K562 (cell line): Measurements from ENCODE around the gene HRH1. TPM values are rescaled to one million over a fixed set of nuclear protein-coding genes. Genes with fewer than 3 reads are reported as not detected.

Experiments
- ATAC-seq: fragments of 200-7000 bp; cut with Tn5 transposase; 3 replicates; pipeline ENCODE4 v1.9.1; 2020; ENCODE audit warnings: moderate library complexity
- BruUV-seq: library from RNA; stranded (reverse); fragments of 400-500 nt; replicated peaks from 2 replicates; lab custom pipeline; 2021; lab: Mats Ljungman, UMichigan
- CTCF ChIA-PET: fragments of 300-600 bp; formaldehyde crosslinking; extraction: SDS; loops from one replicate; lab custom pipeline; 2021; ENCODE audit warnings: low intra/inter-chr PET ratio; lab: Yijun Ruan, JAX
- POLR2A ChIA-PET: fragments of 300-600, 350-650 bp; sonication (Branson Sonifier 250); formaldehyde crosslinking; extraction: SDS; loops from one replicate; lab custom pipeline; 2021; ENCODE audit warnings: antibody characterized with exemption, inconsistent platforms; lab: Yijun Ruan, JAX
- DNase-seq, 4 experiments: peaks; one replicate each; pipeline versions ENCODE4 v3.0.0 to v3.0.0-alpha.2; 2011 to 2018; ENCODE audit warnings: low spot score in 3 of 4, mixed read lengths in 3 of 4; ENCODE audit errors: extremely low read depth in 1 of 4
- FAIRE-seq: peaks from 2 replicates; lab custom pipeline; 2011; peaks lifted over from hg19 to GRCh38; lab: Jason Lieb, UNC
- H2AFZ ChIP-seq: 2 replicates; pipeline ENCODE4 v1.6.0; 2011; ENCODE audit warnings: low read depth, low read length, control low read depth, inconsistent platforms
- H3K27ac ChIP-seq: fragments of 200-600 bp; 3 replicates; pipeline ENCODE4 v1.8.0; 2011; ENCODE audit warnings: low read depth, mild to moderate bottlenecking, control low read depth, inconsistent platforms, low read length, moderate library complexity, mixed read lengths; ENCODE audit errors: extremely low read depth
- H3K27me3 ChIP-seq, 2 experiments: fragments of 300-600 bp in 1 of 2; 2 replicates in 1 of 2; 3 replicates in 1 of 2; pipeline versions ENCODE4 v1.6.0 to v1.8.0; 2011; ENCODE audit warnings: inconsistent platforms in 2 of 2, low read length in 2 of 2, mild to moderate bottlenecking in 1 of 2, mixed read lengths in 1 of 2, moderate library complexity in 1 of 2; ENCODE audit not compliant: control insufficient read depth in 2 of 2, insufficient read depth in 2 of 2
- H3K36me3 ChIP-seq: fragments of 300-600 bp; 3 replicates; pipeline ENCODE4 v1.8.0; 2011; ENCODE audit warnings: mild to moderate bottlenecking, low read length, inconsistent platforms; ENCODE audit not compliant: control insufficient read depth, insufficient read depth
- H3K4me1 ChIP-seq, 2 experiments: fragments of 200-600 bp in 1 of 2; replicated peaks in 1 of 2; 2 replicates in 1 of 2; 3 replicates in 1 of 2; pipeline versions ENCODE4 v1.5.1 to v1.8.0; 2011; ENCODE audit warnings: inconsistent platforms in 2 of 2, low read length in 2 of 2, mild to moderate bottlenecking in 1 of 2, mixed read lengths in 1 of 2, moderate library complexity in 1 of 2; ENCODE audit not compliant: control insufficient read depth in 2 of 2, insufficient read depth in 2 of 2
- H3K4me2 ChIP-seq: 2 replicates; pipeline ENCODE4 v1.6.1; 2011; ENCODE audit warnings: low read length, control low read depth, inconsistent platforms, mixed read lengths; ENCODE audit not compliant: insufficient read depth
- H3K4me3 ChIP-seq: fragments of 200-600 bp; sonication (generic), shearing (Covaris generic); 2 replicates; pipeline ENCODE4 v1.5.1; 2016; ENCODE audit warnings: control low read depth, inconsistent platforms
- H3K79me2 ChIP-seq: fragments of 200-600 bp; 3 replicates; pipeline ENCODE4 v1.8.0; 2011; ENCODE audit warnings: low read length, inconsistent platforms; ENCODE audit not compliant: control insufficient read depth, insufficient read depth
- H3K9ac ChIP-seq, 2 experiments: 2 replicates each; pipeline versions ENCODE4 v1.6.0 to v1.6.1; 2011; ENCODE audit warnings: low read depth in 2 of 2, low read length in 2 of 2, control low read depth in 1 of 2, inconsistent platforms in 1 of 2, mild to moderate bottlenecking in 1 of 2, mixed read lengths in 1 of 2; ENCODE audit not compliant: insufficient read depth in 1 of 2
- H3K9me1 ChIP-seq: one replicate; pipeline ENCODE4 v1.6.0; 2011; ENCODE audit warnings: inconsistent platforms, mild to moderate bottlenecking, low read length, moderate library complexity; ENCODE audit not compliant: control insufficient read depth, insufficient read depth
- H3K9me3 ChIP-seq: replicated peaks from 2 replicates; pipeline ENCODE4 v1.5.1; 2011; ENCODE audit warnings: low read depth, low read length, inconsistent platforms; ENCODE audit not compliant: control insufficient read depth, insufficient read depth
- H4K20me1 ChIP-seq: replicated peaks from 2 replicates; pipeline ENCODE4 v1.6.1; 2011; ENCODE audit warnings: low read length, inconsistent platforms, mixed read lengths; ENCODE audit not compliant: control insufficient read depth, insufficient read depth
- FOXK2 ChIP-seq, 2 experiments: fragments of 450-650 bp; IDR thresholded peaks in 1 of 2; conservative IDR thresholded peaks in 1 of 2; 2 replicates each; pipeline ENCODE4 v1.6.1; 2016; ENCODE audit warnings: low read depth in 2 of 2, mild to moderate bottlenecking in 1 of 2
- LCOR ChIP-seq: sonication (generic); formaldehyde crosslinking; IDR thresholded peaks from 2 replicates; pipeline ENCODE4 v1.8.0; 2022; ENCODE audit warnings: mild to moderate bottlenecking, missing genetic modification reagents
- MIER1 ChIP-seq: fragments of 450-650 bp; IDR thresholded peaks from 2 replicates; pipeline ENCODE4 v1.6.1; 2016; ENCODE audit warnings: antibody characterized with exemption, mild to moderate bottlenecking, low read depth
- NELFE ChIP-seq: IDR thresholded peaks from 2 replicates; pipeline ENCODE4 v1.6.1; 2011; ENCODE audit warnings: mild to moderate bottlenecking; ENCODE audit not compliant: insufficient read depth, insufficient read length
- PPARD ChIP-seq: fragments of 250-450 bp; sonication (Bioruptor Pico); IDR thresholded peaks from 2 replicates; pipeline ENCODE4 v1.8.0; 2022; ENCODE audit warnings: inconsistent platforms, mild to moderate bottlenecking, moderate library complexity
- SAFB2 ChIP-seq: fragments of 200-400 bp; formaldehyde crosslinking; IDR thresholded peaks from 2 replicates; pipeline ENCODE4 v1.6.1; 2018; ENCODE audit warnings: borderline replicate concordance, low read length, low read depth, moderate library complexity; ENCODE audit not compliant: severe bottlenecking
- SNRNP70 ChIP-seq: fragments of 200-400 bp; formaldehyde crosslinking; optimal IDR thresholded peaks from 2 replicates; pipeline ENCODE3; 2017; ENCODE audit warnings: low read depth, low read length
- TAF1 ChIP-seq: IDR thresholded peaks from 2 replicates; pipeline ENCODE4 v1.6.1; 2011; ENCODE audit warnings: mild to moderate bottlenecking, low read length, moderate library complexity; ENCODE audit not compliant: insufficient read depth, control insufficient read depth, severe bottlenecking; ENCODE audit errors: extremely low read depth
- TARDBP ChIP-seq: fragments of 450-650 bp; IDR thresholded peaks from 2 replicates; pipeline ENCODE4 v1.6.1; 2016
- ZNF778 ChIP-seq: fragments of 450-650 bp; formaldehyde crosslinking; IDR thresholded peaks from 2 replicates; pipeline ENCODE4 v1.4.0; 2020; ENCODE audit warnings: mild to moderate bottlenecking, moderate library complexity
- WGBS: fragments of 100-300 bp; shearing (Covaris generic); methylation state at CpG from one replicate; pipeline ENCODE4 v1.1.6; 2016; ENCODE audit warnings: low coverage, mixed read lengths; ENCODE audit not compliant: insufficient coverage; ENCODE audit errors: missing lambda C conversion rate; 5-methylcytosine and 5-hydroxymethylcytosine counted together
- in situ Hi-C: fragments of 300-500 bp; cut with MboI; formaldehyde crosslinking; loops from 4 replicates; pipeline ENCODE4 v1.15.0; 2018; ENCODE audit warnings: inconsistent platforms, mixed read lengths
- intact Hi-C: fragments of 100-400 bp; cut with micrococcal nuclease; formaldehyde crosslinking; loops from 2 replicates; pipeline ENCODE4 v1.14.2; 2022
- polyA plus RNA-seq, 8 experiments: library from polyadenylated mRNA; depleted of rRNA in 4 of 8; stranded (reverse) in 5 of 8; unstranded in 3 of 8; fragments of >200 nt; fragmentation: Nextera tagmentation in 2 of 8; fragmentation: Illumina TruSeq in 1 of 8; extraction: Ambion mirVana in 2 of 8; extraction: Trizol in 1 of 8; gene quantifications; 2 replicates each; pipeline versions ENCODE4 v1.2.1 to v1.2.3, GENCODE V29; 2011 to 2014; ENCODE audit warnings: inconsistent platforms in 1 of 8, missing spikeins in 1 of 8
- total RNA-seq, 7 experiments: library from RNA; depleted of rRNA in 6 of 7; stranded (reverse); fragments of >200 nt in 6 of 7; fragmentation: Illumina TruSeq in 2 of 7; extraction: Trizol in 2 of 7; gene quantifications; 2 replicates each; pipeline versions ENCODE4 v1.2.1 to v1.2.3, GENCODE V29; 2011 to 2021; ENCODE audit warnings: low replicate concordance in 1 of 7
- TF ChIP-seq, protein P1 (sequence below), 2 experiments: fragments of 450-650 bp; formaldehyde crosslinking in 1 of 2; IDR thresholded peaks; 2 replicates each; pipeline versions ENCODE4 v1.4.0 to v1.6.1; 2014 to 2020; ENCODE audit warnings: mild to moderate bottlenecking in 2 of 2, borderline replicate concordance in 1 of 2, low read depth in 1 of 2
- TF ChIP-seq, protein P2 (sequence below): sonication (generic); formaldehyde crosslinking; IDR thresholded peaks from 2 replicates; pipeline ENCODE4 v1.8.1; 2022; ENCODE audit warnings: missing genetic modification reagents

Gene HRH1
- total and polyA plus RNA-seq, 9 of the 15 experiments (the other 6 are each of a cell fraction or from before 2014, with no cell fraction given), result 0.03 to 0.15 (median 0.06) TPM; not detected in 1

DNA sequence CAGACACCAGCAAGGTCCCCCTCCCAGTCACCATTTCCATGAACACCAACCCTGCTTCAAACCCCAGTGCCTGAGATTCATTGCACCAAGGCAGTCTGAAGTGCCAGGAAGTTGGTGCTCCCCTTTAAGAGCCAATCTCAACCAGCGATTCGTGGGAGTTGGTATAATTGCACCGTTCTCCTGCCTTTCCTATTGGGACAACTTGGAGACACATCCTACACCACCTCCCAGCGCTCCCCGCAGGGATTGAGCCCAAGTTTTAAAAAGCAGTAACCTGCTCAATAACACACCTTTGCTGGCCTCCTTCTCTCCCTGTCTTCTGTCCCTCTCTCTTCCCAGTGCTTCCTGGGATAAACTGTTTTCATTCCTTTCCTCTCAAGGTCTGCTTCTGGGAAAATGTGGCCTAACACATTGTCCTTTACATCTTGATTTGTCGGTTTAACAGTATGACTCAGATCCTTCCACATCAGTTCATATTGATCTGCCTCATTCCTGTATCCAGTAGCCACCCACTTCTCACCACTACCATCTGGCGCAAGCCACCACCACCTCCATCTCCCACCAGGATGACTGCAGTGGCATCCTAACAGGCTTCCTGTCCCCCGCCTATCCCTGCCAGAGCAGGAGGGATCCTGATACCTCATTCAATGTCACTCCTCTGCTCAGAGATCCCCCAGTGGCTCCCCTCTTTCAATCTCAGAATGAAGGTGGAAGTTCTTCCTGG is 37.8 kb upstream of the HRH1 start:
- H3K4me2 ChIP-seq, result no peak overlapping the region
- in situ Hi-C loops (no loop called here), intact Hi-C loops (no loop called here)
- H3K9ac ChIP-seq, result no peak overlapping the region
- H3K36me3 ChIP-seq, result no peaks in the 10 kb centered on the region
- H3K79me2 ChIP-seq, result no peaks in the 10 kb centered on the region
- H4K20me1 ChIP-seq, result no peaks in the 10 kb centered on the region; the same call in 1 of the 2 replicates
- BruUV-seq, result no TSS peak
- FAIRE-seq (no peak), DNase-seq (peak in 1 of 4 experiments; percentile 4), ATAC-seq (no peak)
- H3K27ac ChIP-seq, result no peak overlapping the region
- H2AFZ ChIP-seq, result no peak overlapping the region
- H3K27me3 ChIP-seq, result peaks cover 0 to 21% of the 10 kb centered on the region in 2 experiments; a peak in 3 of 5 replicates
- H3K4me3 ChIP-seq, result no peak overlapping the region
- 0% methylated on average over 8 of the region's 8 CpGs for whole genome bisulfite sequencing
- H3K9me1 ChIP-seq, result no peaks in the 10 kb centered on the region
- no peaks in the 10 kb centered on the region for H3K4me1 ChIP-seq
- CTCF ChIA-PET, result no interaction called here
- no peaks in the 10 kb centered on the region for H3K9me3 ChIP-seq
- POLR2A ChIA-PET, result interaction anchor here (0.5 kb wide), 1 partner anchor 1140 kb away, joined by 3 read pairs; no protein-coding TSS in a partner anchor
- no peak for TF ChIP-seq NELFE
- TF ChIP-seq ZNF778 (CRISPR knock-in tag), result no peak
- no peak for TF ChIP-seq TAF1
- no peak for TF ChIP-seq FOXK2 (conservative IDR thresholded peaks at IDR 0.05 in 1 of 2, IDR thresholded peaks at IDR 0.05 in 1 of 2; ENCODE audit: low read depth in 2 of 2)
- TF ChIP-seq LCOR (CRISPR knock-in tag), result no peak
- TF ChIP-seq TARDBP, result no peak
- no peak for TF ChIP-seq SNRNP70
- no peak for TF ChIP-seq MIER1
- no peak for TF ChIP-seq PPARD
- no peak for TF ChIP-seq SAFB2
- TF ChIP-seq, protein P1, sequence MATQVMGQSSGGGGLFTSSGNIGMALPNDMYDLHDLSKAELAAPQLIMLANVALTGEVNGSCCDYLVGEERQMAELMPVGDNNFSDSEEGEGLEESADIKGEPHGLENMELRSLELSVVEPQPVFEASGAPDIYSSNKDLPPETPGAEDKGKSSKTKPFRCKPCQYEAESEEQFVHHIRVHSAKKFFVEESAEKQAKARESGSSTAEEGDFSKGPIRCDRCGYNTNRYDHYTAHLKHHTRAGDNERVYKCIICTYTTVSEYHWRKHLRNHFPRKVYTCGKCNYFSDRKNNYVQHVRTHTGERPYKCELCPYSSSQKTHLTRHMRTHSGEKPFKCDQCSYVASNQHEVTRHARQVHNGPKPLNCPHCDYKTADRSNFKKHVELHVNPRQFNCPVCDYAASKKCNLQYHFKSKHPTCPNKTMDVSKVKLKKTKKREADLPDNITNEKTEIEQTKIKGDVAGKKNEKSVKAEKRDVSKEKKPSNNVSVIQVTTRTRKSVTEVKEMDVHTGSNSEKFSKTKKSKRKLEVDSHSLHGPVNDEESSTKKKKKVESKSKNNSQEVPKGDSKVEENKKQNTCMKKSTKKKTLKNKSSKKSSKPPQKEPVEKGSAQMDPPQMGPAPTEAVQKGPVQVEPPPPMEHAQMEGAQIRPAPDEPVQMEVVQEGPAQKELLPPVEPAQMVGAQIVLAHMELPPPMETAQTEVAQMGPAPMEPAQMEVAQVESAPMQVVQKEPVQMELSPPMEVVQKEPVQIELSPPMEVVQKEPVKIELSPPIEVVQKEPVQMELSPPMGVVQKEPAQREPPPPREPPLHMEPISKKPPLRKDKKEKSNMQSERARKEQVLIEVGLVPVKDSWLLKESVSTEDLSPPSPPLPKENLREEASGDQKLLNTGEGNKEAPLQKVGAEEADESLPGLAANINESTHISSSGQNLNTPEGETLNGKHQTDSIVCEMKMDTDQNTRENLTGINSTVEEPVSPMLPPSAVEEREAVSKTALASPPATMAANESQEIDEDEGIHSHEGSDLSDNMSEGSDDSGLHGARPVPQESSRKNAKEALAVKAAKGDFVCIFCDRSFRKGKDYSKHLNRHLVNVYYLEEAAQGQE (IDR thresholded peaks at IDR 0.05; ENCODE audit: borderline replicate concordance), result no peak
- TF ChIP-seq, protein P1 (CRISPR knock-in tag; IDR thresholded peaks at IDR 0.05; ENCODE audit: low read depth), result no peak
- TF ChIP-seq, protein P2, sequence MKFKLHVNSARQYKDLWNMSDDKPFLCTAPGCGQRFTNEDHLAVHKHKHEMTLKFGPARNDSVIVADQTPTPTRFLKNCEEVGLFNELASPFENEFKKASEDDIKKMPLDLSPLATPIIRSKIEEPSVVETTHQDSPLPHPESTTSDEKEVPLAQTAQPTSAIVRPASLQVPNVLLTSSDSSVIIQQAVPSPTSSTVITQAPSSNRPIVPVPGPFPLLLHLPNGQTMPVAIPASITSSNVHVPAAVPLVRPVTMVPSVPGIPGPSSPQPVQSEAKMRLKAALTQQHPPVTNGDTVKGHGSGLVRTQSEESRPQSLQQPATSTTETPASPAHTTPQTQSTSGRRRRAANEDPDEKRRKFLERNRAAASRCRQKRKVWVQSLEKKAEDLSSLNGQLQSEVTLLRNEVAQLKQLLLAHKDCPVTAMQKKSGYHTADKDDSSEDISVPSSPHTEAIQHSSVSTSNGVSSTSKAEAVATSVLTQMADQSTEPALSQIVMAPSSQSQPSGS (CRISPR knock-in tag), result no peak
